K562 (cell line): ENCODE measurements around the gene NODAL. TPM values are rescaled to one million over a fixed set of nuclear protein-coding genes. Genes with fewer than 3 reads are reported as not detected.

Experiments
- ATAC-seq: fragments of 200-7000 bp; cut with Tn5 transposase; 3 replicates; pipeline ENCODE4 v1.9.1; 2020; ENCODE audit warnings: moderate library complexity
- BruUV-seq: library from RNA; stranded (reverse); fragments of 400-500 nt; replicated peaks from 2 replicates; lab custom pipeline; 2021; lab: Mats Ljungman, UMichigan
- CTCF ChIA-PET: fragments of 300-600 bp; formaldehyde crosslinking; extraction: SDS; loops from one replicate; lab custom pipeline; 2021; ENCODE audit warnings: low intra/inter-chr PET ratio; lab: Yijun Ruan, JAX
- POLR2A ChIA-PET: fragments of 300-600, 350-650 bp; sonication (Branson Sonifier 250); formaldehyde crosslinking; extraction: SDS; loops from one replicate; lab custom pipeline; 2021; ENCODE audit warnings: antibody characterized with exemption, inconsistent platforms; lab: Yijun Ruan, JAX
- DNase-seq, 4 experiments: peaks; one replicate each; pipeline versions ENCODE4 v3.0.0 to v3.0.0-alpha.2; 2011 to 2018; ENCODE audit warnings: low spot score in 3 of 4, mixed read lengths in 3 of 4; ENCODE audit errors: extremely low read depth in 1 of 4
- FAIRE-seq: peaks from 2 replicates; lab custom pipeline; 2011; peaks lifted over from hg19 to GRCh38; lab: Jason Lieb, UNC
- H2AFZ ChIP-seq: 2 replicates; pipeline ENCODE4 v1.6.0; 2011; ENCODE audit warnings: low read depth, low read length, control low read depth, inconsistent platforms
- H3K27ac ChIP-seq: fragments of 200-600 bp; 3 replicates; pipeline ENCODE4 v1.8.0; 2011; ENCODE audit warnings: low read depth, mild to moderate bottlenecking, control low read depth, inconsistent platforms, low read length, moderate library complexity, mixed read lengths; ENCODE audit errors: extremely low read depth
- H3K27me3 ChIP-seq, 2 experiments: fragments of 300-600 bp in 1 of 2; 2 replicates in 1 of 2; 3 replicates in 1 of 2; pipeline versions ENCODE4 v1.6.0 to v1.8.0; 2011; ENCODE audit warnings: inconsistent platforms in 2 of 2, low read length in 2 of 2, mild to moderate bottlenecking in 1 of 2, mixed read lengths in 1 of 2, moderate library complexity in 1 of 2; ENCODE audit not compliant: control insufficient read depth in 2 of 2, insufficient read depth in 2 of 2
- H3K36me3 ChIP-seq: fragments of 300-600 bp; 3 replicates; pipeline ENCODE4 v1.8.0; 2011; ENCODE audit warnings: mild to moderate bottlenecking, low read length, inconsistent platforms; ENCODE audit not compliant: control insufficient read depth, insufficient read depth
- H3K4me1 ChIP-seq, 2 experiments: fragments of 200-600 bp in 1 of 2; replicated peaks in 1 of 2; 2 replicates in 1 of 2; 3 replicates in 1 of 2; pipeline versions ENCODE4 v1.5.1 to v1.8.0; 2011; ENCODE audit warnings: inconsistent platforms in 2 of 2, low read length in 2 of 2, mild to moderate bottlenecking in 1 of 2, mixed read lengths in 1 of 2, moderate library complexity in 1 of 2; ENCODE audit not compliant: control insufficient read depth in 2 of 2, insufficient read depth in 2 of 2
- H3K4me2 ChIP-seq: 2 replicates; pipeline ENCODE4 v1.6.1; 2011; ENCODE audit warnings: low read length, control low read depth, inconsistent platforms, mixed read lengths; ENCODE audit not compliant: insufficient read depth
- H3K4me3 ChIP-seq: fragments of 200-600 bp; sonication (generic), shearing (Covaris generic); 2 replicates; pipeline ENCODE4 v1.5.1; 2016; ENCODE audit warnings: control low read depth, inconsistent platforms
- H3K79me2 ChIP-seq: fragments of 200-600 bp; 3 replicates; pipeline ENCODE4 v1.8.0; 2011; ENCODE audit warnings: low read length, inconsistent platforms; ENCODE audit not compliant: control insufficient read depth, insufficient read depth
- H3K9ac ChIP-seq, 2 experiments: 2 replicates each; pipeline versions ENCODE4 v1.6.0 to v1.6.1; 2011; ENCODE audit warnings: low read depth in 2 of 2, low read length in 2 of 2, control low read depth in 1 of 2, inconsistent platforms in 1 of 2, mild to moderate bottlenecking in 1 of 2, mixed read lengths in 1 of 2; ENCODE audit not compliant: insufficient read depth in 1 of 2
- H3K9me1 ChIP-seq: one replicate; pipeline ENCODE4 v1.6.0; 2011; ENCODE audit warnings: inconsistent platforms, mild to moderate bottlenecking, low read length, moderate library complexity; ENCODE audit not compliant: control insufficient read depth, insufficient read depth
- H3K9me3 ChIP-seq: replicated peaks from 2 replicates; pipeline ENCODE4 v1.5.1; 2011; ENCODE audit warnings: low read depth, low read length, inconsistent platforms; ENCODE audit not compliant: control insufficient read depth, insufficient read depth
- H4K20me1 ChIP-seq: replicated peaks from 2 replicates; pipeline ENCODE4 v1.6.1; 2011; ENCODE audit warnings: low read length, inconsistent platforms, mixed read lengths; ENCODE audit not compliant: control insufficient read depth, insufficient read depth
- E2F8 ChIP-seq: fragments of 450-650 bp; IDR thresholded peaks from 2 replicates; pipeline ENCODE4 v1.7.1; 2018; ENCODE audit warnings: mild to moderate bottlenecking, low read depth; ENCODE audit not compliant: partially characterized antibody
- ELF4 ChIP-seq: fragments of 450-650 bp; formaldehyde crosslinking; IDR thresholded peaks from 2 replicates; pipeline ENCODE4 v1.4.0; 2022; ENCODE audit warnings: missing genetic modification characterization
- NR2C1 ChIP-seq, 2 experiments: fragments of 450-650 bp; IDR thresholded peaks; 2 replicates each; pipeline ENCODE4 v1.6.1; 2017; ENCODE audit warnings: mild to moderate bottlenecking in 2 of 2, antibody characterized with exemption in 1 of 2, inconsistent platforms in 1 of 2, missing compliant biosample characterization in 1 of 2, missing genetic modification characterization in 1 of 2
- PCBP1 ChIP-seq: fragments of 200-400 bp; formaldehyde crosslinking; IDR thresholded peaks from 2 replicates; pipeline ENCODE4 v1.6.1; 2018; ENCODE audit warnings: mild to moderate bottlenecking, low read depth, low read length; ENCODE audit not compliant: poor library complexity, severe bottlenecking
- PHF20 ChIP-seq: fragments of 450-650 bp; IDR thresholded peaks from 2 replicates; pipeline ENCODE4 v1.6.1; 2018; ENCODE audit not compliant: partially characterized antibody
- RBM14 ChIP-seq: fragments of 200-400 bp; formaldehyde crosslinking; IDR thresholded peaks from 2 replicates; pipeline ENCODE4 v1.6.1; 2018; ENCODE audit warnings: low read depth, mild to moderate bottlenecking, low read length, moderate library complexity, borderline replicate concordance; ENCODE audit not compliant: insufficient read depth
- RNF2 ChIP-seq: sonication (generic); IDR thresholded peaks from 2 replicates; pipeline ENCODE4 v1.6.1; 2016
- ZC3H8 ChIP-seq: fragments of 450-650 bp; IDR thresholded peaks from 2 replicates; pipeline ENCODE4 v1.6.1; 2017
- ZNF143 ChIP-seq: sonication (generic); formaldehyde crosslinking; IDR thresholded peaks from 2 replicates; pipeline ENCODE4 v1.9.0; 2022; ENCODE audit warnings: mild to moderate bottlenecking, missing genetic modification reagents
- ZNF431 ChIP-seq: sonication (generic); formaldehyde crosslinking; IDR thresholded peaks from 2 replicates; pipeline ENCODE4 v1.8.0; 2022; ENCODE audit warnings: mild to moderate bottlenecking, missing genetic modification reagents
- ZNF507 ChIP-seq: conservative IDR thresholded peaks from 2 replicates; pipeline ENCODE4 v1.6.1; 2017; ENCODE audit warnings: missing genetic modification characterization, missing compliant biosample characterization
- WGBS: fragments of 100-300 bp; shearing (Covaris generic); methylation state at CpG from one replicate; pipeline ENCODE4 v1.1.6; 2016; ENCODE audit warnings: low coverage, mixed read lengths; ENCODE audit not compliant: insufficient coverage; ENCODE audit errors: missing lambda C conversion rate; 5-methylcytosine and 5-hydroxymethylcytosine counted together
- in situ Hi-C: fragments of 300-500 bp; cut with MboI; formaldehyde crosslinking; loops from 4 replicates; pipeline ENCODE4 v1.15.0; 2018; ENCODE audit warnings: inconsistent platforms, mixed read lengths
- intact Hi-C: fragments of 100-400 bp; cut with micrococcal nuclease; formaldehyde crosslinking; loops from 2 replicates; pipeline ENCODE4 v1.14.2; 2022
- polyA plus RNA-seq, 8 experiments: library from polyadenylated mRNA; depleted of rRNA in 4 of 8; stranded (reverse) in 5 of 8; unstranded in 3 of 8; fragments of >200 nt; fragmentation: Nextera tagmentation in 2 of 8; fragmentation: Illumina TruSeq in 1 of 8; extraction: Ambion mirVana in 2 of 8; extraction: Trizol in 1 of 8; gene quantifications; 2 replicates each; pipeline versions ENCODE4 v1.2.1 to v1.2.3, GENCODE V29; 2011 to 2014; ENCODE audit warnings: inconsistent platforms in 1 of 8, missing spikeins in 1 of 8
- total RNA-seq, 7 experiments: library from RNA; depleted of rRNA in 6 of 7; stranded (reverse); fragments of >200 nt in 6 of 7; fragmentation: Illumina TruSeq in 2 of 7; extraction: Trizol in 2 of 7; gene quantifications; 2 replicates each; pipeline versions ENCODE4 v1.2.1 to v1.2.3, GENCODE V29; 2011 to 2021; ENCODE audit warnings: low replicate concordance in 1 of 7
- TF ChIP-seq, protein P1 (sequence below), 2 experiments: fragments of 450-650 bp; conservative IDR thresholded peaks; 2 replicates each; pipeline ENCODE4 v1.6.1; 2017; ENCODE audit warnings: mild to moderate bottlenecking in 2 of 2, moderate library complexity in 2 of 2

NODAL gene
- total and polyA plus RNA-seq, 9 of the 15 experiments (the other 6 are each of a cell fraction or from before 2014, with no cell fraction given), result not detected

DNA sequence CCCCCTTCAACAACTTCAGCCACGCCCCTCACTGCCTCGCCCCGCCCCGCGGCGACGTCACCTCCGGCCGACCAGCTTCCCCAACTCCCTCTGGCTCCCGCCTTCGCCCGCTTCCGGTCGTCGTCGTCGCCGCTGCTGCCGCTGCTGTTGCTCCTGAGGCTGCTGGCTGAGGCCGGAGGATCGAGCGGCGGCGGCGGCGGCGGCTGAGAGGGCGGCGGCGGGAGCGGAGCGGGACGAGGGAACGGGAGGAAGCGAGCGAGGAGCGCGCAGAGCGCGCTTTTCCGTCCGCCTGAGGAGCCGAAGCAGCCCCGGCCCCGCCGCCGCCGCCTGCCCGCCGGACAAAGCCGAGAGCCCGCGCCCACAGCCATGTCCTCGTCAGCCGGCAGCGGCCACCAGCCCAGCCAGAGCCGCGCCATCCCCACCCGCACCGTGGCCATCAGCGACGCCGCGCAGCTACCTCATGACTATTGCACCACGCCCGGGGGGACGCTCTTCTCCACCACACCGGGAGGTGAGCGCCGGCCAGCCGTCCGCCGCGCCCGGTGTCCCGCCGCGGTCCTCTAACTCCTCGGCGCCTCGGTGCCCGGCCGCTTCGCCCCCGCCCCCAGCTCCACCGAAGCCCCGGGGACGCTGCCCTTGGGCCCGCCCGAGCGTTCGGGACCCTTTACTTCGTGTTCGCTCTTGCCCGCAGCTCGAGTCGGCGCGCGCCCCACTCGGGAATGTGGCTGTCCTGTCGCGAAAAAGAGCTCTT lies 37.3 kb downstream of the NODAL start, which contains the start of gene EIF4EBP2 (continued):
- TF ChIP-seq RBM14 (peak; percentile 14; the same call in 1 of the 2 replicates), PCBP1 (peak; percentile 90), RNF2 (0 out of 2 replicates have a peak, but pooled peaks have one; percentile 67), ELF4 (CRISPR knock-in tag) (0 out of 2 replicates have a peak, but pooled peaks have one; percentile 19), E2F8 (peak; percentile 84)

DNA sequence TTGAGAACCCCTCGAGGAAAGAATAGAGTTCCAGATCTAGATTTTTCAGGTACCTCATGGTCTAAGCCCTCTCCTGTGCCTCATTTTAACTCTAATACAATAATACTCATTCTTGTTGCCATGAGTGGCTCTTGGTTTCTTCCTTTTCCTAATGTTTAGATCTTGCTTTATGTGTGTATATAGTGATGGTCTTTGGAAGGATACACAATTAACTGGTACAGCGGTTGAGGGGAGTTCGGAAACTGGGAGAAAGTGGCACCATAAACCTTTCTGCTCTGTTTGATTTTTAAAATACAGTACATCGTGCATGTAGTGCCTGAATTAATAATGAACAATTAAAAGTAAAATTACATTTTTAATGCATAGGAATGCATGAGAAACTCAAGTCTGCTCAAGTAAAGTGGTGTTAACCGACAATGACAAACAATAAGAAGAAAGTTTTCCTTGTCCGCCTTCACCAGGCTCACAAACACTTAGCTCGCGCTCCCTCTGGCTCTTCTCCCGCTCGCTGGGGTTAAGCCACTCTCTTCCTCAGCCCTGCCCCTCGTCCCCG lies 37.9 kb downstream of the NODAL start:
- in situ Hi-C loops, result no loop called here
- no peak for TF ChIP-seq ZNF431 (CRISPR knock-in tag)
- no peak for TF ChIP-seq NR2C1 (IDR thresholded peaks at IDR 0.05)
- no peak for TF ChIP-seq NR2C1 (tag; IDR thresholded peaks at IDR 0.05)
- TF ChIP-seq PHF20, result no peak
- TF ChIP-seq ZC3H8, result no peak
- TF ChIP-seq ZNF143, result no peak
- TF ChIP-seq, protein P1, sequence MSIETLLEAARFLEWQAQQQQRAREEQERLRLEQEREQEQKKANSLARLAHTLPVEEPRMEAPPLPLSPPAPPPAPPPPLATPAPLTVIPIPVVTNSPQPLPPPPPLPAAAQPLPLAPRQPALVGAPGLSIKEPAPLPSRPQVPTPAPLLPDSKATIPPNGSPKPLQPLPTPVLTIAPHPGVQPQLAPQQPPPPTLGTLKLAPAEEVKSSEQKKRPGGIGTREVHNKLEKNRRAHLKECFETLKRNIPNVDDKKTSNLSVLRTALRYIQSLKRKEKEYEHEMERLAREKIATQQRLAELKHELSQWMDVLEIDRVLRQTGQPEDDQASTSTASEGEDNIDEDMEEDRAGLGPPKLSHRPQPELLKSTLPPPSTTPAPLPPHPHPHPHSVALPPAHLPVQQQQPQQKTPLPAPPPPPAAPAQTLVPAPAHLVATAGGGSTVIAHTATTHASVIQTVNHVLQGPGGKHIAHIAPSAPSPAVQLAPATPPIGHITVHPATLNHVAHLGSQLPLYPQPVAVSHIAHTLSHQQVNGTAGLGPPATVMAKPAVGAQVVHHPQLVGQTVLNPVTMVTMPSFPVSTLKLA (conservative IDR thresholded peaks at IDR 0.05), result peak in 1 of 2 experiments; percentile 20; a peak in 1 of 4 replicates
- TF ChIP-seq ZNF507 (tag), result no peak

More for the DNA sequence above, 37.9 kb downstream of the NODAL start:
- Histone ChIP-seq H3K27ac (peak overlapping the region; percentile 84), H3K4me3 (peak overlapping the region; percentile 89; the same call in 1 of the 2 replicates), H3K4me2 (peak overlapping the region; percentile 71), H3K27me3 (no peaks in the 10 kb centered on the region), H3K4me1 (peaks cover 27 to 31% of the 10 kb centered on the region in 2 experiments), H3K9me1 (no peaks in the 10 kb centered on the region), H2AFZ (peak overlapping the region; percentile 96), H3K9ac (peak overlapping the region; percentile 85 to 99; a peak in 3 of 4 replicates), H3K79me2 (peaks cover 34% of the 10 kb centered on the region), H3K36me3 (peaks cover 15% of the 10 kb centered on the region), H3K9me3 (no peaks in the 10 kb centered on the region), H4K20me1 (peaks cover 25% of the 10 kb centered on the region)
- CTCF ChIA-PET, result no interaction called here
- BruUV-seq, result TSS peak; percentile 98
- no peak for FAIRE-seq
- no peak for DNase-seq
- POLR2A ChIA-PET, result interaction anchor here (0.6 to 3.5 kb wide), 21 partner anchors 8 to 810 kb away, joined by 3 to 27 read pairs (median 4); no protein-coding TSS in a partner anchor
- intact Hi-C loops, result loop anchor here (2.0 kb wide), 1 partner anchor 21 kb away; the partner anchor contains the start of gene LRRC20
- WGBS, result under 1% methylated on average over 12 of the region's 12 CpGs
- peak; percentile 88 for ATAC-seq
